MM.1S (cell line): ENCODE data around the gene MSRB3.

ENCODE experiments used
- DNase-seq: peaks from one replicate; pipeline ENCODE4 v3.0.0-alpha.2; 2015
- H2AFZ ChIP-seq: fragments of 300-600 bp; sonication (generic); 2 replicates; pipeline ENCODE4 v1.6.0; 2016; ENCODE audit warnings: antibody characterized with exemption, low read length
- H3F3A ChIP-seq: fragments of 300-600 bp; sonication (generic); 2 replicates; pipeline ENCODE4 v1.6.1; 2016; ENCODE audit warnings: mild to moderate bottlenecking, antibody characterized with exemption, low read length, moderate library complexity, mixed read lengths; ENCODE audit not compliant: insufficient read depth
- H3K27ac ChIP-seq: fragments of 300-600 bp; sonication (generic); 2 replicates; pipeline ENCODE4 v1.5.1; 2016; ENCODE audit warnings: mild to moderate bottlenecking, low read length
- H3K27me3 ChIP-seq: fragments of 300-600 bp; sonication (generic); replicated peaks from 2 replicates; pipeline ENCODE4 v1.6.0; 2016; ENCODE audit warnings: low read length; ENCODE audit not compliant: insufficient read depth
- H3K36me3 ChIP-seq: fragments of 300-600 bp; sonication (generic); replicated peaks from 2 replicates; pipeline ENCODE4 v1.6.1; 2016; ENCODE audit warnings: mild to moderate bottlenecking, low read length, mixed read lengths; ENCODE audit not compliant: insufficient read depth
- H3K4me1 ChIP-seq: fragments of 300-600 bp; sonication (generic); 2 replicates; pipeline ENCODE4 v1.6.1; 2016; ENCODE audit warnings: low read length, mixed read lengths
- H3K4me2 ChIP-seq: fragments of 300-600 bp; sonication (generic); 2 replicates; pipeline ENCODE4 v1.6.0; 2016; ENCODE audit warnings: low read depth, low read length
- H3K4me3 ChIP-seq: fragments of 300-600 bp; sonication (generic); 2 replicates; pipeline ENCODE4 v1.5.1; 2016; ENCODE audit warnings: low read length, mixed read lengths
- H3K79me2 ChIP-seq: fragments of 300-600 bp; sonication (generic); 2 replicates; pipeline ENCODE4 v1.6.1; 2016; ENCODE audit warnings: mixed run types, low read length, mixed read lengths
- H3K9ac ChIP-seq: fragments of 300-600 bp; sonication (generic); 2 replicates; pipeline ENCODE4 v1.6.1; 2016; ENCODE audit warnings: low read length, mixed read lengths
- H3K9me2 ChIP-seq: fragments of 300-600 bp; sonication (generic); replicated peaks from 2 replicates; pipeline ENCODE4 v1.6.1; 2016; ENCODE audit warnings: mild to moderate bottlenecking, low read length, mixed read lengths; ENCODE audit not compliant: insufficient read depth
- H3K9me3 ChIP-seq: fragments of 300-600 bp; sonication (generic); replicated peaks from 2 replicates; pipeline ENCODE4 v1.6.1; 2016; ENCODE audit warnings: mild to moderate bottlenecking, low read length, mixed read lengths; ENCODE audit not compliant: insufficient read depth
- H4K20me1 ChIP-seq: fragments of 300-600 bp; sonication (generic); 2 replicates; pipeline ENCODE4 v1.6.1; 2016; ENCODE audit warnings: mild to moderate bottlenecking, low read length, moderate library complexity, mixed read lengths; ENCODE audit not compliant: insufficient read depth
- CTCF ChIP-seq: fragments of 300-600 bp; sonication (generic); IDR thresholded peaks from 2 replicates; pipeline ENCODE4 v1.5.1; 2016; ENCODE audit warnings: antibody characterized with exemption, low read length, mixed read lengths
- EZH2 ChIP-seq: fragments of 300-600 bp; sonication (generic); optimal IDR thresholded peaks from 2 replicates; pipeline ENCODE3; 2017; ENCODE audit warnings: low read depth, mild to moderate bottlenecking, antibody characterized with exemption, low read length, mixed read lengths
- EZH2phosphoT487 ChIP-seq: fragments of 300-600 bp; sonication (generic); IDR thresholded peaks from 2 replicates; pipeline ENCODE4 v1.6.1; 2018; ENCODE audit warnings: antibody characterized with exemption, low read length

MSRB3 gene

GRCh38 chr12:65362234-65363031 lies 84.0 kb downstream of the MSRB3 start:
- Histone ChIP-seq H3K79me2 (no peaks in the 10 kb centered on the region), H3K9ac (no peak overlapping the region), H3K4me3 (no peak overlapping the region), H3K4me2 (no peak overlapping the region), H3K4me1 (no peaks in the 10 kb centered on the region), H4K20me1 (no peaks in the 10 kb centered on the region), H3K27ac (no peak overlapping the region), H3K9me3 (no peaks in the 10 kb centered on the region), H3F3A (no peaks in the 10 kb centered on the region), H3K9me2 (no peaks in the 10 kb centered on the region), H3K27me3 (no peaks in the 10 kb centered on the region), H3K36me3 (no peaks in the 10 kb centered on the region), H2AFZ (no peak overlapping the region)
- no peak for TF ChIP-seq CTCF
- no peak for DNase-seq

DNA sequence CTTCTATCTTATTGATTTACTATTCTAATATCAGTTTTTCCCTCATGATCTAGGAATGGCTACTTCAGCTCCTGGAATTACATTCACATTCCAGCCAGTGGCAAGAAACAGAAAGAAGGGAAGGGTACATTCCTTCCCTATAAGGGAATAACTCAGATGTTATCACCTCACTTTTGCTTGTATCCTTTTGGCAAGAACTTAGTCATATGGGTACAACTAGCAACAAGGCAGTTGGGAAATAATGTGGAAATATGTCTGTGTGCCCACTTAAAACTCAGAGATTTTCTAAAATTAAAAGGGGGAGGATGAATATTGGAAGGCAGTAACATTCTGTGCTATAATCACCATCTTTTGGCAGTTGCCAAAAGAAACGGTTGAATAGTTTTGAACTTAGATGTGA lies 85.6 kb downstream of the MSRB3 start:
- Histone ChIP-seq H3K4me3 (no peak overlapping the region), H3K4me1 (no peaks in the 10 kb centered on the region), H3K27ac (no peak overlapping the region), H3K9ac (no peak overlapping the region), H3K4me2 (no peak overlapping the region), H3K36me3 (no peaks in the 10 kb centered on the region), H3F3A (no peaks in the 10 kb centered on the region), H4K20me1 (no peaks in the 10 kb centered on the region), H3K79me2 (no peaks in the 10 kb centered on the region), H3K9me3 (no peaks in the 10 kb centered on the region), H3K27me3 (no peaks in the 10 kb centered on the region), H3K9me2 (no peaks in the 10 kb centered on the region), H2AFZ (no peak overlapping the region)
- TF ChIP-seq EZH2 (no peak), CTCF (no peak), EZH2phosphoT487 (no peak)
- DNase-seq, result no peak

DNA sequence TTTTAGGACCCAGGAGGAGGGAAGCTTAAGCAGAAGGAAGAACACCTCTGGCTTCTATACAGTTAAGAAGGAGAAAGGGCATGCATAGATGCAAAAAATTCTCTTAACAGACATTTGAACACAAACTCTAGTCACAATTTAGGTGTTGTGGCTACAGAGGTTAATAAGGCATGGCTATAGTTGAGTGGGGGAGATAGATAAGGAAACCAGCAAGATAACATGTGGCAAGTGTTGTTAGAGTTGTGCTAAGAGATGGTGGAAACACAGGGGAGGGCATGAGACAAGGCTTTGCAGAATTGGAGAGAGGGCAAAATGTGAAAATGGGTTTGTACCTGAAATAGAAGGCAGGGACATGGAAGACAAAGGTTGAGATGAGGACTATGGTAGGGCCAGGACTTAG lies 88.9 kb downstream of the MSRB3 start:
- Histone ChIP-seq H3K9me2 (no peaks in the 10 kb centered on the region), H3K27me3 (no peaks in the 10 kb centered on the region), H4K20me1 (no peaks in the 10 kb centered on the region), H2AFZ (no peak overlapping the region), H3K4me2 (no peak overlapping the region), H3K4me1 (no peaks in the 10 kb centered on the region), H3K36me3 (no peaks in the 10 kb centered on the region), H3F3A (no peaks in the 10 kb centered on the region), H3K79me2 (no peaks in the 10 kb centered on the region), H3K9me3 (no peaks in the 10 kb centered on the region), H3K4me3 (no peak overlapping the region), H3K9ac (no peak overlapping the region), H3K27ac (no peak overlapping the region)
- TF ChIP-seq CTCF (no peak), EZH2 (no peak), EZH2phosphoT487 (no peak)
- DNase-seq, result no peak
